ENCODE measurements around the gene TRERF1. TPM values are rescaled to one million over a fixed set of nuclear protein-coding genes. Genes with fewer than 3 reads are reported as not detected.

TRERF1 gene, protein sequence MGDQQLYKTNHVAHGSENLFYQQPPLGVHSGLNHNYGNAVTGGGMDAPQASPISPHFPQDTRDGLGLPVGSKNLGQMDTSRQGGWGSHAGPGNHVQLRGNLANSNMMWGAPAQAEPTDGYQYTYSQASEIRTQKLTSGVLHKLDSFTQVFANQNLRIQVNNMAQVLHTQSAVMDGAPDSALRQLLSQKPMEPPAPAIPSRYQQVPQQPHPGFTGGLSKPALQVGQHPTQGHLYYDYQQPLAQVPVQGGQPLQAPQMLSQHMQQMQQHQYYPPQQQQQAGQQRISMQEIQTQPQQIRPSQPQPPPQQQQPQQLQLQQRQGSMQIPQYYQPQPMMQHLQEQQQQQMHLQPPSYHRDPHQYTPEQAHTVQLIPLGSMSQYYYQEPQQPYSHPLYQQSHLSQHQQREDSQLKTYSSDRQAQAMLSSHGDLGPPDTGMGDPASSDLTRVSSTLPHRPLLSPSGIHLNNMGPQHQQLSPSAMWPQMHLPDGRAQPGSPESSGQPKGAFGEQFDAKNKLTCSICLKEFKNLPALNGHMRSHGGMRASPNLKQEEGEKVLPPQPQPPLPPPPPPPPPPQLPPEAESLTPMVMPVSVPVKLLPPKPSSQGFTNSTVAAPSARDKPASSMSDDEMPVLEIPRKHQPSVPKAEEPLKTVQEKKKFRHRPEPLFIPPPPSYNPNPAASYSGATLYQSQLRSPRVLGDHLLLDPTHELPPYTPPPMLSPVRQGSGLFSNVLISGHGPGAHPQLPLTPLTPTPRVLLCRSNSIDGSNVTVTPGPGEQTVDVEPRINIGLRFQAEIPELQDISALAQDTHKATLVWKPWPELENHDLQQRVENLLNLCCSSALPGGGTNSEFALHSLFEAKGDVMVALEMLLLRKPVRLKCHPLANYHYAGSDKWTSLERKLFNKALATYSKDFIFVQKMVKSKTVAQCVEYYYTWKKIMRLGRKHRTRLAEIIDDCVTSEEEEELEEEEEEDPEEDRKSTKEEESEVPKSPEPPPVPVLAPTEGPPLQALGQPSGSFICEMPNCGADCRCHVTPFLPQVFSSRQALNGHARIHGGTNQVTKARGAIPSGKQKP (N-terminal part only)
- total RNA-seq: 4.8 TPM

DNA sequence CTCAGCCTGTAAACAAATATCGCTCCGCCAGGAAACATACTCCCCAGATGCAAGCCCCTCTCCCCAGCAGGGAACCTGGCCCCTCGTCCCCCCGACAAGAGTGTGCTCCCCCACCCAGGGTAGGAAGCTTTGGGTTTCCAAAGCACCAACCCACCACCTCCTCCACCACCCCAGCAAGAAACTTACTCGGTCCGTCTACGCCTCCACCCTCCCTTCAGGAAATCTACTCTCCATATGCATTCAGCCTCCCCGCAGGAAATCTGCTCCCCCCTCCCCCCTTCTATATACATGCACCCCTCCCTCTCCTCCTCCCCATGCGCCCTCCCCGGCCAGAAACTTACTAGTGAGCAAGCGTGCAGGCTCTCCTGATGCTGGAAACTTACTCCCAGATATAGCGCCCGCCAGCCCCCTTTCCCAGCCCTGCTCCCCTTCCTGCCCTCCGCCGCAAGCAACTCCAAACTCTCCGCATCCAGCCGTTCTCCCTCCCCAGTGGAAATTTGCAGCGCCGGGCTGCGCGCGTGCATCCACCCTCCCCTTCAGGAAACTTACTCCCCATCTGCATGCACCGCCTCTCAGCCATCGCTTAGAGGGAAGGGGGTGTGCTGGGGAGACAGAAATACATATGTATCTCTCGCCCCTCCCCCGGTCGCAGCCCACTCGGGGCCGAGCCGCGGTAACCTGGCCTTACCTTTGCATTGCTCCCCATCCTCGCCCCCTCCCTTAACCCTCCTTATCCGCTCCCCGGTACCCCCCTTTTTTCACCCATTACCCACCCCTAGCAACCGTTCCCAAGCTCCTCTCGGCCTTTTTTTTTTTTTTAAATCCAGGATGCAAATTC, at the start of gene TRERF1:
Gene TRERF1, minus strand, starts transcription at position 594 of the 838 bp plus-strand sequence. CDS start 182,336 bp downstream, outside the sequence.

DNA sequence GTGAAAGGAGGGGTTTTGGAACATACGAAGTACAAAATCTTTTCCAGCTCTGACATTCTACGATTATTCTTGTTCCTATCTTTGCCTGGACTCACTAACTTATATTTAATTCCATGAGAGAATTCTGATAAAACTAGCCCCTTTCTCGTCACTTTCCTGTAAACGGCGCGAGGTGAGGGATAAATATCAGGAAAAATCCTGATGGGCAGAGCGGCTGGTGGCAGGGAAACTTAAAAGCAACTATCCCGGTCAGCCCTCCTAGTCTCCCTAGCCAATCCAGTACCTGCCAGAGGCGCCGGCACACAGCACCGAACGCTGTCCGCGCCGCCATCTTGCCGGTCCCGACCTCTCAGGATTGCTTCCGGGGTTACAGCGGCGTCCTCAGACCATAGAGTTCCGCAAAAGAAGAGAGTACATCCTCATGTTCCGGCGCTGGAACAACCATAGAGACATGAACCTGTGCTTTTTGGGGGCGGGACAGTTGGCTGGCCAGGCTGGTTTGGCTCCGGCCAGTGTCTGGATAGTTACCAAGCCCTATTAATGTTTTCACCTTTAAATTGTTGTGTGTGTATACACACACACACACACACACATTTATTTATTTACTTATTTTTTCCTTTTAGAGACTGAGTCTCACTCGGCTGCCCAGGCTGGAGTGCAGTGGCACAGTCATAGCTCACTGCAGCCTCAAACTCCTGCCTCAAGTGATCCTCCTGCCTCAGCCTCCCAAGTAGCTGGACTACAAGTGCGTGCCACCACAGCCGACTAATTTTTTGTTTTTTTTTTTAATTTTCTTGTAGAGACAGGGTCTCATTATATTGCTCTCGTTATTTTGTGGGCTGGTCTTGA, 234.0 kb downstream of the TRERF1 start, which contains the start of gene MRPS10:
Gene MRPS10, minus strand, starts transcription at position 343 of the 849 bp plus-strand sequence. Its CDS starts 12 bp downstream, at position 331.

Other genes starting within 250 kb of the TRERF1 start
- gene MRPS10, start 234.1 kb downstream of the TRERF1 start, total RNA-seq: 52.1 TPM
- gene UBR2, start 112.1 kb upstream of the TRERF1 start, total RNA-seq: 33.7 TPM